Stimulated activated CD4-positive, alpha-beta T cell treated with anti-CD3 and anti-CD28 coated beads, Interleukin-4, amount 100 ng/mL, for 4 hours (primary cell): Measurements from ENCODE around the gene POLE.

ENCODE experiments used
- DNase-seq, 2 experiments: peaks; one replicate each; pipeline ENCODE4 v3.0.0-alpha.2; 2020

The POLE gene

DNA sequence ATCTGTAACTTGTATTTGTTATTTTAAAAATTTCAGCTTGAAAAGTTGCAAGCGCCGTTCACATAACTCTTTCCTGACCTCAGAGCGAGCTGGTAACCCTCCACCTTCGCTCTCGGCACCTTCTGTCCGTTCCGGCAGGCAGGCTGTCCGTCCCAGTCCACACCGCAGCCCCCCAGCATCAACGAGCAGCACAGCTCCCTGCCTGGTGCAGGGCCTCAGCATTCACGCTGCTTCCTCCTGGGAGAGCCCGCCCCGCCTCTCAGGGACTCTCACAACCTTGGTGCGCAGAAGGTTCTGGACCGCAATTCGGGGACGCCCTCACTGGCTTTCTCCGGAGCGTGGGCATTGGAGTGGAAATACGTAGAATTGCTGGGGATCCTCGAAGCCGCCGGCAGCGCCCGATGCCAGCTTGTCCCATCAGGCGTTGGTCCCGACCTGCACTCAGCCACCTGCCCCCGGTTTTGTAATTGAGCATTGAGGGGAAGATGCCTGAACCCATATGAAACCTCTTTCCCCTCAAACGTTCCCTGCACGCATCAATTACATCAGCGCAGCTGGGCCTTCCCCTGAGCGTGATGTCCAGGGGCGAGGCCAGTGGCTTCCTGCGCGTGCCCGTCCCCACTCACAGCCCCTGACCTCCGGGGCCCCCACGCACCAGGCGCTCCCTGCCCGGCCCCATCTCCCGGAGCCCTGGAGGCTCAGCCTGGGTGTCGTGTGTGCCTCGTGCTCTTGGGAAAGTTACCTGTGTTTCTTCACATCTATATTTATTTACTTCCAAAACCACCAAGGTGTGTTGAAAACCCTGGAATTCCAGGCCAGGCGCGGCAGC, 95.8 kb downstream of the POLE start:
- no peak for DNase-seq

- no peak for DNase-seq
These were observed 98.1 kb downstream of the POLE start for GRCh38 chr12:132588821-132589669.

DNA sequence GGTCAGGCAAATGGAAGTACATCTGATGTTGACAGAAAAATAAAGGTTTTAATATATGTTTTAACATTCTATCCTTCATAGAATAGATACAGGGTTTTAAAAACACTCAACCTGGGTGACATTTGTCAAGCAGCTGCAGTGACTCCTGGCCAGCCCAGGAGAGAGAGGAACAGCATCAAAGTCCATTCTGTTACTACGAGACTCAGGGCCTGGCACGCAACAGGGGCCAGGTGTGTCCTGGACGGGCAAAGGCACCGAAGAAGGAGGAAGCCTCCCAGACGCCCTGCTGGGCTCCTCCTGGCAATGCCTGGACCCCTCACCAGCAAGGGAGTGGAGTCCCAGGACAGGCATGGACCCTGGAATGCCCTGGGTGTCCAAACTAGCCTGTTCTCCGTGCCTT, 98.8 kb downstream of the POLE start:
- no peak for DNase-seq

- no peak for DNase-seq
These were observed 99.4 kb downstream of the POLE start for GRCh38 chr12:132587781-132588180.

- no peak for DNase-seq
These were observed 100.2 kb downstream of the POLE start for GRCh38 chr12:132586929-132587328.

DNA sequence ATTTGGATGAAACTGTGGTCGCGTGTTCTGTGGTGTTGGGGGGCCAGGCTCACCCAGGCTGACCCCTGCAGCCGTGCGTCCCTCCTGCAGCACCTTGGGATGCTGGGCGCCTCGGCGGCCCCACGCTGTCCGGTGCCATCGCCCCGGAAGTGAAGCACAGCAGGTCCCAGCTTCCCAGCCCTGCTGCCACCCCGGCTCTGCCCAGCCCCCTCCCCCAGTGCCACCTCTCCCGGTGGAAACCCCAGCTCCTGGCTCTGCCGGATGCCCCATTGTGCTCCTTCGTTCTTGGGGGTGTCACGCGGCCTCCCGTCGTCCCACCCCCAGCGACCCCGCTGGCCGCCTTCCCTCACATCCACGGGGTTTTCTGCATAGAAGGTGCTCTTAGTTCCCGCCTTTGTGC, 102.0 kb downstream of the POLE start:
- DNase-seq: no peak

DNA sequence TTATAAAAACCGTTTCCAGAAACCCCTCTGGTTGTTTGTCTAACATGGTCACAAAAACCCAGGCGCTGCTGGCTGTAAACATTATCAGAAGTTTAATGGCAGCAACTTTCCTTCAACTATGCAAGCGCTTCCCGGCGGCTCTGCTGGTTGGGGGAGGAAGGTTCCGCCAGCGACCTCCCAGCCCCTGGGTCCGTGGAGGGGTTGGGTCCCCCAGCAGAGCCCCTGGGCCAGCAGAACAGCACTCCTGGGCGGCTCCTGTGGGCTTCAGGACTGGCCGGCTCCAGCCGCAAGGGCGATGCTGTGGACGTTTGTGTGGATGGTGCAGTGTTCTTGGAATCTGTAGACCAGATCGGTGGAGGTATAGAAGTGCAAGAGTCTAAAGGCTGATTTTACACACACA, 102.7 kb downstream of the POLE start:
- no peak for DNase-seq

GRCh38 chr12:132583736-132584135, 103.4 kb downstream of the POLE start:
- DNase-seq: no peak

GRCh38 chr12:132583411-132583710, 103.8 kb downstream of the POLE start:
- no peak for DNase-seq

GRCh38 chr12:132582582-132583410, 104.3 kb downstream of the POLE start:
- DNase-seq: no peak

DNA sequence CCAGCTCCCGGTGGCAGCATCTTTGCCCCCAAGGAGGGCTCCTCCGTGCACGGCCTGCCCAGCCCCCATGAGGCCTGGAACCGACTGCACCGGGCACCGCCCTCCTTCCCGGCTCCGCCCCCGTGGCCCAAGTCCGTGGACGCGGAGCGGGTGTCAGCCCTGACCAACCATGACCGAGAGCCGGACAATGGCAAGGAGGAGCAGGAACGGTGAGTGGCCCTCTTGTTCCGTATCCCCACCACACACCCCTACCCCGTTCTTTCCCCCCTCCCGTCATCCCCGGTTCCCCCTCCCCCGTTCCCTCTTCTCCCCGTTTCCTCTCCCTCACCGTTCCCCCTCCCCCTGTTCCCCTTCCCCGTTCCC, 105.1 kb downstream of the POLE start:
- DNase-seq: no peak

DNA sequence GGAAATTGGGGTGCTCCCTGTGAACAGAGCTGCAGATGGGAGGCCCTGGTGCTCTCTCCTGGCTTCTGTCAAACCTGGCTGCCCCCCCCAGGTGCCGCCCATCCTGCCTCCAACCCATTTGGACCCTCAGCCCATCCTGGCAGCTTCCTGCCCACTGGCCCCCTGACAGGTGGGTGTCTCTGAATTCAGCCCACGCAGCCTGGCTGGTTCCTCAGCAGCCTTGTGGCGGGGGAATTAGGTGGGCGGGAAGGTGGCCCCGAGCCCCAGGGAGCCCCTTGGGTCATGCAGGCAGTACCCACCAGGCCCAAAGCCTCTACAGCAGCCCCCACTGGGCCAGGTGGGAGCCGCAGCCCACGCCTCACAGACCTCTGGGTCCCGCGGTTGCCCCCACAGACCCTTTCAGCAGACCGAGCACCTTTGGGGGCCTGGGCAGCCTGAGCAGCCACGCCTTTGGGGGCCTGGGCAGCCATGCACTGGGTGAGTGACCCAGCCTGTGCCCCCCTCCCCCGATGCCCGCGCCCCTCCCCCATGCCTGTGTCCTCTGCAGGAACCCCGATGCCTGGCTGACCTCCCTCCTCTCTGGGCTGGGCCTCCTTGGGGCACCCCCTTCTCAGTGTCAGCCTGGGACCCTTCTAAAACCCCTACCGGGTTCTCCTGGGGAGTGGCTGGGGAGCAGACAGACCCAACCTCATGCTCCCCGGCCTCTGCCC, 105.6 kb downstream of the POLE start:
- no peak for DNase-seq

DNA sequence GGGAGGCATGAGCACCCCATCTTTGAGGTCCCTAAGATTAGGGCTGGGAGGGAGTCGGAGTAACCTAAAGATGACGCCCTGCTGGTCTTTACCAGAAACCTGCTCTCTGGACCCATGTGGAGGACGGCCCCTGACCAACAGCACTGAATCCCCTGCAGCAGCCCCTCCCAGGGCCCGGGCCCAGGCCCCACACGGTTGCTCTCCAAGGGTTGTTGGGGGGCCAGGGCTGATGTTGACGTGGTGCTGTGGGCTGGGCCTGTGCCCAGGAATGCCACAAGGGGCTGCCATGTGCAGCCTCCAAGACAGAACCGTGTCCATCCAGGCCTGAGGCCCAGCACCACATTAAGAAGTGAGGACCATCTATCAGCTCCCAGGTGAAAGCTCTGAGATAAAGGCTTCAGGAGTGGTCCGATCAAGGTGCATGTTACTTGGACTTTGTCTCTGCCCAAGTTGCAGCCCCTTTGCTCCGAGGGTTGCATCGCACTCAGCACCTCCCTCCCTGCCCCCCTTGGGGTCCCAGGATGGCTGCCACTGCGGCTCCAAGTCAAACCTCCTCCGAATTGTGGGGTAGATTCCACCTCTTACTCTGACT, 106.3 kb downstream of the POLE start:
- DNase-seq: no peak

- no peak for DNase-seq
These were observed 107.4 kb downstream of the POLE start for GRCh38 chr12:132579744-132580143.

DNA sequence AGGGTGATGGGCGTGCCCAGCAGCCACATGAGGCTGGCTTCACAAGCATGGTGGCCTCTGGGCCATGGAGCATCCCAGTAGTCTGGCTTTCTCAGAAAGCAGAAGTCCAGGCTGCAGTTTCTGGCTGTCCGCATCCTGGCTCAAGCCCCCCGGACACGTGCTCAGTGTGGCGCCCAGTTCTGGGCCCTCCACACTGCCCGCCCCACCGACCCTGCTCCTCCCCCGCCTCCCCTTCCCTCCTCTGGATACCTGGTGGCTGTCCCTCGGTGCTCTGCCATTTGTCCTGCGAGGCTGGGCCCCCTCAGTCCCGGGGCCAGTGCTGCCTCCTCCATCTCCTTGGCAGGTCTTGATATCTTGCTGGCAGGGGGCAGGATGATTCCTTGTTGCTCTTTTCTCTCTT, 108.3 kb downstream of the POLE start:
- DNase-seq: no peak

DNA sequence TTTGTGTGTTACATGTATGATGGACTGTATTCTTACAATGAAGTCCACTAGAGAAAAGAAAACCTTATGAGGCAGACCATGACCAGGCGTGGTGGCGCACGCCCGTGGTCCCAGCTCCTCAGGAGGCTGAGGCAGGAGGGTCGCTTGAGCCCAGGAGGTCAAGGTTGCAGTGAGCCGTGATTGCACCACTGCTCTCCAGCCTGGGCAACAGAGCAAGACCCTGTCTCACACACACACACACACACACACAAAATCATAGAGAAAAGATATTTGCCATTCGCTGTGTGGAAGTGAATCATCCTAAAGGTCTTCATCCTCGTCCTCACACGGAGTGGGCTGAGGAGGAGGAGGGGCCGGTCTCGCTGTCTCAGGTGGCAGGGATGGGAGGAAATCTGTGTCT, 109.0 kb downstream of the POLE start:
- no peak for DNase-seq

- DNase-seq: no peak
These were observed 109.8 kb downstream of the POLE start for GRCh38 chr12:132577191-132577920.

- DNase-seq: no peak
These were observed 110.4 kb downstream of the POLE start for GRCh38 chr12:132576701-132577100.

DNA sequence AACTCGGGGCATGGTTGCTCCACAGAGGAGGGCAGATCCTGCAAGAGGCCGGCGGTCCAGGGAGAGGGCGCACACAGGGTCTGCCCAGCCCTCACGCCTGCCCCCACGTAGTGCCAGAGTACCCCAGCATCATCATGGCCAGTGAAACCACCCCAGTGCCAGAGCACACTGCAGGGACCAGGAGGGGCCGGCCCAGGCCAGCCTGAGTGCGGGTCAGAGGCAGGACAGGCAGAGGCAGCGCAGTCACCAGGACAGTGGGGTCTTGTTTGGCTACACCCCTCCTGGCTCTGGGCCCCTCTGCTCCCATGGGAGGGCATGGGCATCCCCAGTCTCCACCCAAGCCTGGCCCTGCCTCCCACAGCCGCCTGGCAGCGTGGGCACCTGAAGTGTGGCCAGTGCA, 111.5 kb downstream of the POLE start:
- DNase-seq: no peak

DNA sequence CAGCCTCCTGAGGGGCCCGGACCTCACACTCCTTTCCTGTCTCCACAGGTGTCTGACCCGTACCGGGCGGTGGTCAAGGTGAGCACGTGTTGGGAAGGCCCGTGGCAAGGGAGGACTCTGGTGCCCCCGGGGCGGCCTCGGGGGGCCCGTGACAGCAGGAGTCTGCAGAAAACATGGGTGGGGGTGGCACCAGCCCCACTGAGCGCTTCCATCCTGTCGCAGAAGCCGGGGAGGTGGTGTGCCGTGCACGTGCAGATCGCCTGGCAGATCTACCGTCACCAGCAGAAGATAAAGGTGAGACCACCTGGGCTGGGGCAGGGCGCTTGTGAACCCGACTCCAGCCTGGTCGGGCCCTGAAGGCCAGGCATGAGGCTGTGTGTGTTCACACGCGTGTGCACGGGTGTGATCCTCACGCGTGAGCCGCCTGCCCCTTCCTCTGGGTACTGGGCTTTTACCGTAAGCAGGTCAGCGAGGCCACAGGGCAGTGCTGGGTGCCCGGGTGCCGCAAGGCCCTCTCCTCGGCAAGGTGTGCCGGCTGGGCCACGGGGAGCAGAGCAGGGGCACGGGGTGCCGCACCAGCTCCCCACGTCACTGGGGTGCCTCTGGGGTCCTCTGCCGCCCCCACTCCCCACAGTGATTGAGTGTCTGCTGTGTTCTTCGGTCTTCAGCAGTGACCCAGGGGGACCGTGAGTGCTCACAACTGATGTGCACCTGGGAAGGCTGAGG, 112.7 kb downstream of the POLE start:
- no peak for DNase-seq
